AG10803 (cell line): ENCODE measurements around the gene RDH13.

Experiments used
- DNase-seq: peaks from one replicate; pipeline ENCODE4 v3.0.0; 2010; ENCODE audit warnings: low read depth
- H3K4me3 ChIP-seq: 2 replicates; pipeline ENCODE4 v1.5.1; 2011; ENCODE audit warnings: mild to moderate bottlenecking, low read length, control low read depth
- CTCF ChIP-seq: conservative IDR thresholded peaks from 2 replicates; pipeline ENCODE4 v1.5.1; 2011; ENCODE audit warnings: mild to moderate bottlenecking, low read length, control low read depth, inconsistent platforms

Gene RDH13

GRCh38 chr19:55047951-55048350, 15.0 kb downstream of the RDH13 start:
- H3K4me3 ChIP-seq = no peak overlapping the region
- no peak for TF ChIP-seq CTCF
- no peak for DNase-seq

- TF ChIP-seq CTCF = no peak
- no peak overlapping the region for H3K4me3 ChIP-seq
- DNase-seq = no peak
Measured at GRCh38 chr19:55046975-55047622, 15.8 kb downstream of the RDH13 start.

DNA sequence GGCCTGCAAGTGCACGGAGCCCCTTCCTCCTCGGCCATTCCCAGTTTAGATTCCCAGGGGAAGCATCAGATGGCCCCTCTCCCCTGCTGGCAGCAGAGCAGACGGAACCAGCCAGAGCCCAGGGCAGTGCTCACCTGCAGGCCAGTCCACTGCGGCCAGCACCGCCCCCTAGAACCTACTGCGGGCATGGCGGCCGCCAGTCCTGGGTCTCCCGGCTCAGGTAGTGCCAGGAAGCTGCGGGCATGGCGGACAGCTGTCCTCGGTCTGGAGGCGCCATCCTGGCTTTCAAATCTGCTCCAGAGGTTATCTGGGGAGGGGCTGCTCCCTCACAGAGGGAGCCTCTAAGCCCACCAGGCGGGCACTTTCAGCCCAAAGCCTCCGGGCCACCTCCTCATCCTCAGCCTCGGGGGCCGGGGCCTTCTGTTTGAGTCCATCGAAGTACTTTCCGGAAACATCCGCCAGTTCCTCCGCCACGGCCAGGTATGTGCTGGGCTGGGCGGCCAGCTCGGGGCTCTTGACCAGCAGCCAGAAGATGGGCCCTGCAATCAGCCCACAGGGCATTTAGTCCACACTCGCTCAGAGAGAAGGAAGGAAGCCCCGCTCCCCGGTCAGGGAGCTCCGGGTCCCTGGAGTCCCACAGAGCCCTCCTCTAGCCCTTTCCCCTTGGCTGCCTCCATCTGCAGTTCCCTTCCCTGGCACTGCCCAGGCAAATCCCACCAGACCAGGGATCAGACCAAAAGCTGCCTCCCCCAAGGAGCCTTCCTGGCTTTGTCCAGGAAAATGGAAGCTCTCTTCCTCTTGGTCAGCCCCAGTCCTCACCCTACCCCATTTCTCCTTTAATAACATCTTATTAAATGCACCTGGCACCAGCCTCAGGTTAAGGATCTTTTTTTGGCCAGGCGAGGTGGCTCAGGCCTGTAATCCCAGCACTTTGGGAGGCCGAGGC, 17.9 kb downstream of the RDH13 start:
- DNase-seq = no peak
- no peak for TF ChIP-seq CTCF
- H3K4me3 ChIP-seq = no peak overlapping the region

- no peak for TF ChIP-seq CTCF
- no peak for DNase-seq
- no peak overlapping the region for H3K4me3 ChIP-seq
Measured at GRCh38 chr19:55044286-55044685, 18.7 kb downstream of the RDH13 start.

DNA sequence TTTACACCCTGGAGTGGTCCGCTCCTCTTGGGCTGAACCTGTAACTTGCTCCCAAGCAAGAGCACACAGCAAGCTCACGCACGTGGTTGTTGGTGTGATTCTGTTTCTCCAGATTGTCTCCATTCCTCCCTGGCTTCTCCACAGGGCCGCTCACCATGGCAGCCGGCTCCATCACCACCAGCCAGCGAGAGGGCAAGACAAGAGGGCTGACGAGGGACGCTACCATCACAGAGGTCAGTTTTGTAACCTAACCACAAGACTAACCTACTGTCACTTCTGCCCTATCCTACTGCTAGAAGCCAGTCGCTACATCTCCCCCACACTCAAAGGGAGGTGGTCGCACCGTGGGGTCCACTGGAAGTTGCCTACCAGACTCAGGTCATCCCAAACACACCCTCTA, 20.3 kb downstream of the RDH13 start:
- no peak for TF ChIP-seq CTCF
- no peak overlapping the region for H3K4me3 ChIP-seq
- no peak for DNase-seq

DNA sequence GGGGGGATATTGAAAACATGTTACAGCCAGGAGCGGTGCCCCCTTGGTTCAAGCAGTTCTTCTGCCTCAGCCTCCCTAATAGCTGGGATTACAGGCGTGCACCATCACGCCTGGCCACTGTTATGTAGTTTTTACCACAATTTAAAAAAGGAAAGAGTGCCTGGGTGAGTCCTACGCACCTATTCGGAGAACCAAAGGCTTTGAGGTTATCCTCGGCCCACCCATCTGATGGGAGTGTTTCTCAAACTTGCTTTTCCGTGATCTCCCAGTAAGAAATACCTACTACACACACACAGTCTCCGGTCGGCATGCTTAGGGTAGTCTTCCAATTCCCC, 20.6 kb downstream of the RDH13 start:
- no peak overlapping the region for H3K4me3 ChIP-seq
- DNase-seq = no peak
- TF ChIP-seq CTCF = no peak
